GM12878 (cell line): ENCODE measurements around the gene FAM222A. TPM values are rescaled to one million over a fixed set of nuclear protein-coding genes. Genes with fewer than 3 reads are reported as not detected.

Experiments
- ATAC-seq: fragments of 200-7000 bp; cut with Tn5 transposase; 3 replicates; pipeline ENCODE4 v1.9.1; 2020; ENCODE audit warnings: mild to moderate bottlenecking, moderate library complexity
- BruUV-seq: library from RNA; stranded (reverse); fragments of 400-500 nt; replicated peaks from 2 replicates; lab custom pipeline; 2021; lab: Mats Ljungman, UMichigan
- CTCF ChIA-PET: fragments of 300-600 bp; sonication (Branson Sonifier 250); formaldehyde crosslinking; extraction: SDS; loops from one replicate; lab custom pipeline; 2021; ENCODE audit warnings: inconsistent platforms; lab: Yijun Ruan, JAX
- POLR2A ChIA-PET: fragments of 350-600 bp; formaldehyde crosslinking; extraction: SDS; loops from one replicate; lab custom pipeline; 2021; ENCODE audit warnings: inconsistent platforms; lab: Charles Lee
- RAD21 ChIA-PET: fragments of 300-600 bp; sonication (Branson Sonifier 250); formaldehyde crosslinking; loops from one replicate; lab custom pipeline; 2023; ENCODE audit warnings: antibody characterized with exemption; ENCODE audit not compliant: unreplicated experiment; lab: Charles Lee
- SMC1A ChIA-PET: fragments of 300-600 bp; sonication (Branson Sonifier 250); formaldehyde crosslinking; loops from one replicate; lab custom pipeline; 2023; ENCODE audit not compliant: unreplicated experiment, uncharacterized antibody; lab: Charles Lee
- DNase-seq: peaks from one replicate; pipeline ENCODE4 v3.0.0-alpha.2; 2011; ENCODE audit warnings: low read depth, low spot score
- FAIRE-seq: peaks from 3 replicates; lab custom pipeline; 2011; peaks lifted over from hg19 to GRCh38; lab: Jason Lieb, UNC
- H2AFZ ChIP-seq: 2 replicates; pipeline ENCODE4 v1.6.0; 2011; ENCODE audit warnings: low read depth, low read length, control low read depth; ENCODE audit not compliant: control insufficient read depth
- H3K27ac ChIP-seq: 2 replicates; pipeline ENCODE4 v1.5.1; 2011; ENCODE audit warnings: control low read depth; ENCODE audit not compliant: control insufficient read depth, insufficient read depth
- H3K27me3 ChIP-seq, 2 experiments: replicated peaks in 1 of 2; 2 replicates each; pipeline versions ENCODE4 v1.6.0 to v1.6.1; 2011; ENCODE audit warnings: low read length in 1 of 2; ENCODE audit not compliant: control insufficient read depth in 2 of 2, insufficient read depth in 2 of 2
- H3K36me3 ChIP-seq, 2 experiments: 2 replicates each; pipeline ENCODE4 v1.5.1; 2011; ENCODE audit warnings: low read length in 1 of 2; ENCODE audit not compliant: control insufficient read depth in 2 of 2, insufficient read depth in 2 of 2
- H3K4me1 ChIP-seq: 2 replicates; pipeline ENCODE4 v1.6.1; 2011; ENCODE audit warnings: mild to moderate bottlenecking, low read length, moderate library complexity, mixed read lengths; ENCODE audit not compliant: control insufficient read depth, insufficient read depth
- H3K4me2 ChIP-seq: 2 replicates; pipeline ENCODE4 v1.6.0; 2011; ENCODE audit warnings: control low read depth; ENCODE audit not compliant: control insufficient read depth, insufficient read depth
- H3K4me3 ChIP-seq: fragments of 200-600 bp; sonication (generic); 2 replicates; pipeline ENCODE4 v1.5.1; 2016
- H3K79me2 ChIP-seq: 2 replicates; pipeline ENCODE4 v1.6.0; 2011; ENCODE audit warnings: low read length; ENCODE audit not compliant: control insufficient read depth, insufficient read depth
- H3K9ac ChIP-seq: 2 replicates; pipeline ENCODE4 v1.8.0; 2011; ENCODE audit warnings: low read length, control low read depth, mixed read lengths; ENCODE audit not compliant: control insufficient read depth, insufficient read depth
- H3K9me3 ChIP-seq: replicated peaks from 3 replicates; pipeline ENCODE4 v1.5.1; 2011; ENCODE audit warnings: mild to moderate bottlenecking, low read length; ENCODE audit not compliant: control insufficient read depth, insufficient read depth
- H4K20me1 ChIP-seq: 2 replicates; pipeline ENCODE4 v1.6.0; 2011; ENCODE audit not compliant: control insufficient read depth, insufficient read depth
- ATF3 ChIP-seq: IDR thresholded peaks from 2 replicates; pipeline ENCODE4 v1.6.1; 2011; ENCODE audit warnings: low read depth, mild to moderate bottlenecking, low read length, moderate library complexity, borderline replicate concordance; ENCODE audit errors: extremely low read depth
- CHD1 ChIP-seq: IDR thresholded peaks from 2 replicates; pipeline ENCODE4 v1.6.1; 2012; ENCODE audit warnings: low read depth, low read length, improper control_type of control experiment
- IRF3 ChIP-seq: fragments of 450-650 bp; IDR thresholded peaks from 2 replicates; pipeline ENCODE4 v1.6.1; 2014; ENCODE audit warnings: mild to moderate bottlenecking
- MTA2 ChIP-seq: fragments of 450-650 bp; IDR thresholded peaks from 2 replicates; pipeline ENCODE4 v1.6.1; 2016; ENCODE audit warnings: low read depth, mild to moderate bottlenecking, moderate library complexity
- NFIC ChIP-seq: IDR thresholded peaks from 2 replicates; pipeline ENCODE4 v1.6.1; 2012; ENCODE audit warnings: low read depth, mild to moderate bottlenecking, inconsistent platforms, low read length, moderate library complexity
- NR2C1 ChIP-seq: fragments of 450-650 bp; IDR thresholded peaks from 2 replicates; pipeline ENCODE4 v1.6.1; 2017; ENCODE audit warnings: antibody characterized with exemption, mild to moderate bottlenecking, moderate library complexity
- PKNOX1 ChIP-seq: fragments of 450-650 bp; IDR thresholded peaks from 2 replicates; pipeline ENCODE4 v1.6.1; 2016; ENCODE audit warnings: mild to moderate bottlenecking
- PRDM15 ChIP-seq: fragments of 450-650 bp; formaldehyde crosslinking; IDR thresholded peaks from 2 replicates; pipeline ENCODE4 v1.4.0; 2020; ENCODE audit warnings: mild to moderate bottlenecking, moderate library complexity
- RBBP5 ChIP-seq: fragments of 200-600 bp; sonication (generic); conservative IDR thresholded peaks from 2 replicates; pipeline ENCODE4 v1.6.1; 2016
- SRF ChIP-seq, 2 experiments: IDR thresholded peaks; 2 replicates each; pipeline ENCODE4 v1.6.1; 2011; ENCODE audit warnings: low read depth in 2 of 2, low read length in 2 of 2, mild to moderate bottlenecking in 1 of 2, moderate library complexity in 1 of 2
- TARDBP ChIP-seq: IDR thresholded peaks from 2 replicates; pipeline ENCODE4 v1.6.1; 2016; ENCODE audit warnings: borderline replicate concordance
- TCF7 ChIP-seq: IDR thresholded peaks from 2 replicates; pipeline ENCODE4 v1.6.1; 2014; ENCODE audit warnings: antibody characterized with exemption, borderline replicate concordance
- USF1 ChIP-seq: IDR thresholded peaks from 2 replicates; pipeline ENCODE4 v1.6.1; 2011; ENCODE audit warnings: borderline replicate concordance, low read depth, mild to moderate bottlenecking, moderate library complexity, mixed read lengths, low read length; ENCODE audit not compliant: insufficient read depth; ENCODE audit errors: extremely low read length
- ZBTB4 ChIP-seq: fragments of 450-650 bp; formaldehyde crosslinking; IDR thresholded peaks from 2 replicates; pipeline ENCODE4 v1.4.0; 2022; ENCODE audit warnings: mild to moderate bottlenecking, moderate library complexity
- WGBS: methylation state at CpG from one replicate; pipeline ENCODE4 v1.1.6; 2016; ENCODE audit warnings: low lambda C conversion rate; ENCODE audit not compliant: insufficient replicate concordance, insufficient coverage; ENCODE audit errors: missing lambda C conversion rate; 5-methylcytosine and 5-hydroxymethylcytosine counted together
- in situ Hi-C: fragments of 300-500 bp; cut with MboI; formaldehyde crosslinking; loops from 9 replicates; pipeline ENCODE4 v1.14.3; 2018; ENCODE audit warnings: mixed read lengths
- intact Hi-C: fragments of 100-400 bp; cut with micrococcal nuclease; formaldehyde crosslinking; loops from one replicate; pipeline ENCODE4 v1.14.2; 2022; ENCODE audit not compliant: unreplicated experiment
- polyA plus RNA-seq, 11 experiments: library from polyadenylated mRNA; depleted of rRNA in 4 of 11; unstranded in 6 of 11; stranded (reverse) in 5 of 11; fragments of >200 nt; fragmentation: Nextera tagmentation in 4 of 11; fragmentation: Illumina TruSeq in 1 of 11; extraction: Ambion mirVana in 4 of 11; extraction: Trizol in 1 of 11; gene quantifications; 1 replicate in 1 of 11; 2 replicates in 10 of 11; pipeline versions ENCODE4 v1.2.1 to v1.2.3, GENCODE V29; 2011 to 2016; ENCODE audit warnings: inconsistent platforms in 2 of 11, missing spikeins in 2 of 11, low read depth in 1 of 11
- total RNA-seq, 4 experiments: library from RNA; depleted of rRNA in 3 of 4; stranded (reverse); fragments of >200 nt in 3 of 4; fragmentation: Illumina TruSeq in 1 of 4; extraction: Trizol in 1 of 4; gene quantifications; 2 replicates each; pipeline versions ENCODE4 v1.2.1 to v1.2.3, GENCODE V29; 2013 to 2021

FAM222A gene
- total and polyA plus RNA-seq, 10 of the 15 experiments (the other 5 are each of a cell fraction or from before 2014, with no cell fraction given) = 0.04 to 0.49 (median 0.14) TPM; not detected in 3

- POLR2A ChIA-PET = no interaction called here
- Histone ChIP-seq H3K79me2 (no peaks in the 10 kb centered on the region), H3K36me3 (no peaks in the 10 kb centered on the region), H4K20me1 (no peaks in the 10 kb centered on the region), H3K9me3 (no peaks in the 10 kb centered on the region), H3K4me1 (no peaks in the 10 kb centered on the region), H3K27me3 (peaks cover 0 to 3% of the 10 kb centered on the region in 2 experiments; a peak in 2 of 4 replicates), H3K4me3 (no peak overlapping the region), H3K4me2 (no peak overlapping the region), H2AFZ (no peak overlapping the region), H3K9ac (no peak overlapping the region), H3K27ac (no peak overlapping the region)
- in situ Hi-C loops (no loop called here), intact Hi-C loops (no loop called here)
- CTCF ChIA-PET = interaction anchor here (1.3 to 1.8 kb wide), 2 partner anchors 20 to 101 kb away, joined by 3 to 4 read pairs; no protein-coding TSS in a partner anchor
- BruUV-seq = no TSS peak
- SMC1A ChIA-PET = no interaction called here
- RAD21 ChIA-PET = no interaction called here
- ATAC-seq (no peak), DNase-seq (no peak), FAIRE-seq (no peak)
- 38% methylated on average over 7 of the region's 7 CpGs for WGBS
- TF ChIP-seq ATF3 = no peak
- TF ChIP-seq RBBP5 = no peak
- TF ChIP-seq IRF3 = no peak
- no peak for TF ChIP-seq MTA2
- TF ChIP-seq TCF7 = no peak
- TF ChIP-seq TARDBP = no peak
- no peak for TF ChIP-seq ZBTB4 (CRISPR knock-in tag)
- no peak for TF ChIP-seq PRDM15 (CRISPR knock-in tag)
- TF ChIP-seq NFIC = no peak
- TF ChIP-seq NR2C1 = no peak
- TF ChIP-seq PKNOX1 = no peak
- no peak for TF ChIP-seq USF1
- no peak for TF ChIP-seq SRF (IDR thresholded peaks at IDR 0.05; ENCODE audit: low read depth in 2 of 2, low read length in 2 of 2)
- no peak for TF ChIP-seq CHD1
These were observed 14.8 kb upstream of the FAM222A start for GRCh38 chr12:109698820-109699219.
